ENCODE results near the gene PWWP2A.

- TF ChIP-seq CTCF (IDR thresholded peaks at IDR 0.05; ENCODE audit: insufficient read depth, low read length) = no peak
- no peak for TF ChIP-seq REST (IDR thresholded peaks at IDR 0.05; ENCODE audit: insufficient replicate concordance, low read depth)
- no peak for TF ChIP-seq POLR2AphosphoS5 (IDR thresholded peaks at IDR 0.05; ENCODE audit: low read depth)
- no peak for TF ChIP-seq GABPA (IDR thresholded peaks at IDR 0.05; ENCODE audit: low read depth)
Observed at GRCh38 chr5:160155017-160155750, 35.9 kb upstream of the PWWP2A start.
